RPMI8226 (cell line): ENCODE measurements around the gene RAB43.
"Not testable (repeated sequence)": the region's sequence is repeated elsewhere in the genome, so short reads cannot be mapped to it uniquely, and the experiment has no call there.

ENCODE experiments used
- DNase-seq: peaks from one replicate; pipeline ENCODE4 v3.0.0-alpha.2; 2015

The RAB43 gene

GRCh38 chr3:129121016-129121791 is 400 bp downstream of the RAB43 start:
- peak; percentile 18 for DNase-seq

- peak; percentile 96 for DNase-seq
Measured at GRCh38 chr3:129120254-129121004, 1.2 kb downstream of the RAB43 start.

- DNase-seq, result peak; percentile 17
Measured at GRCh38 chr3:129119365-129120100, 2.1 kb downstream of the RAB43 start.

- no peak for DNase-seq
Measured at GRCh38 chr3:129118745-129119144, 2.9 kb downstream of the RAB43 start.

- no peak for DNase-seq
Measured at GRCh38 chr3:129117134-129117533, 4.5 kb downstream of the RAB43 start.

- no peak for DNase-seq
Measured at GRCh38 chr3:129116482-129116946, 5.1 kb downstream of the RAB43 start.

GRCh38 chr3:129114455-129114854 is 7.1 kb downstream of the RAB43 start:
- DNase-seq, result no peak

- DNase-seq, result no peak
Measured at GRCh38 chr3:129112308-129113052, 9.1 kb downstream of the RAB43 start.

GRCh38 chr3:129111076-129111780 is 10.4 kb downstream of the RAB43 start:
- DNase-seq, result not testable (repeated sequence)

GRCh38 chr3:129107793-129108192 is 13.8 kb downstream of the RAB43 start:
- DNase-seq, result no peak

- DNase-seq, result no peak
Measured at GRCh38 chr3:129106866-129107565, 14.6 kb downstream of the RAB43 start.

- DNase-seq, result peak; percentile 45
Measured at GRCh38 chr3:129106320-129106719, 15.3 kb downstream of the RAB43 start.

GRCh38 chr3:129105862-129106261 is 15.7 kb downstream of the RAB43 start:
- no peak for DNase-seq

- DNase-seq, result peak; percentile 25
Measured at GRCh38 chr3:129104498-129105079, 17.0 kb downstream of the RAB43 start.

GRCh38 chr3:129104051-129104450 is 17.6 kb downstream of the RAB43 start:
- peak; percentile 75 for DNase-seq

- no peak for DNase-seq
Measured at GRCh38 chr3:129103296-129103695, 18.3 kb downstream of the RAB43 start.

GRCh38 chr3:129101370-129102138 is 20.1 kb downstream of the RAB43 start:
- DNase-seq, result no peak

- DNase-seq, result no peak
Measured at GRCh38 chr3:129100274-129100673, 21.3 kb downstream of the RAB43 start.

GRCh38 chr3:129095285-129095684 is 26.3 kb downstream of the RAB43 start:
- DNase-seq, result no peak

GRCh38 chr3:129088312-129088711 is 33.3 kb downstream of the RAB43 start:
- not testable (repeated sequence) for DNase-seq
